ENCODE measurements around the gene BRI3BP.

Gene BRI3BP

GRCh38 chr12:124971603-124972002 is 21.8 kb upstream of the BRI3BP start:
- Histone ChIP-seq H3K9me2 (replicated peaks; ENCODE audit: low read depth, low read length) (no peaks in the 10 kb centered on the region), H3K9ac (ENCODE audit: low read depth, low read length, poor library complexity, severe bottlenecking) (no peak overlapping the region), H3K4me2 (ENCODE audit: low read depth, low read length, poor library complexity, severe bottlenecking) (no peak overlapping the region), H3F3A (ENCODE audit: low read depth) (no peaks in the 10 kb centered on the region), H3K4me3 (ENCODE audit: low read length, poor library complexity, severe bottlenecking) (no peak overlapping the region), H2AFZ (ENCODE audit: low read length) (no peak overlapping the region), H3K9me3 (ENCODE audit: insufficient read depth, low read depth, low read length) (no peaks in the 10 kb centered on the region), H3K36me3 (ENCODE audit: insufficient read depth, low read length) (peaks cover 58% of the 10 kb centered on the region; the same call in 1 of the 2 replicates), H4K20me1 (ENCODE audit: insufficient read depth, low read length, poor library complexity, severe bottlenecking) (no peaks in the 10 kb centered on the region), H3K4me1 (ENCODE audit: insufficient read depth, low read length, poor library complexity, severe bottlenecking) (no peaks in the 10 kb centered on the region), H3K27me3 (ENCODE audit: insufficient read depth, low read length, poor library complexity, severe bottlenecking) (no peaks in the 10 kb centered on the region), H3K79me2 (ENCODE audit: insufficient read depth, low read length) (no peaks in the 10 kb centered on the region)
- no peak for TF ChIP-seq EZH2phosphoT487 (IDR thresholded peaks at IDR 0.05; ENCODE audit: borderline replicate concordance)
- no peak for TF ChIP-seq CTCF (conservative IDR thresholded peaks at IDR 0.05; ENCODE audit: low read length)

DNA sequence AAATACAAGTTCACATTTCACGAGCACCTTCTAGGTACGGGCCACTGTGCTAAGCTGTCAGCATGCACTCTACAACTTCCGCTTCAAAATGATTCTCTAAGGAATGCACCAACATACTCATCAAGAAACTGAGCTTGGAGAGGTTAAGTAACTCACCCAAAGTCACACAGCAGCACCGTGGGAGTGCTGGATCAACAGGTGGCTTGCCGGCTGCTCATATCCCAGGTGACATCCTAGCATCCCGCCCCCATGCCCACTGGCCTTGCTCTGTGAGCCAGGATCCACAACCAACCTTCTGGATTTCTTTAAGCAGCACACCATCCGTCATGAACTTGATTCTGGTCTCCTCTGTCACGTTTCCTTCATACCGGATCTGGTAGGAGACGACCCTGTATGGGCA is 21.2 kb upstream of the BRI3BP start:
- Histone ChIP-seq H3K4me1 (ENCODE audit: insufficient read depth, low read length, poor library complexity, severe bottlenecking) (no peaks in the 10 kb centered on the region), H3K9ac (ENCODE audit: low read depth, low read length, poor library complexity, severe bottlenecking) (no peak overlapping the region), H2AFZ (ENCODE audit: low read length) (no peak overlapping the region), H3F3A (ENCODE audit: low read depth) (no peaks in the 10 kb centered on the region), H3K27me3 (ENCODE audit: insufficient read depth, low read length, poor library complexity, severe bottlenecking) (no peaks in the 10 kb centered on the region), H3K79me2 (ENCODE audit: insufficient read depth, low read length) (no peaks in the 10 kb centered on the region), H3K36me3 (ENCODE audit: insufficient read depth, low read length) (peaks cover 62% of the 10 kb centered on the region; the same call in 1 of the 2 replicates), H3K4me3 (ENCODE audit: low read length, poor library complexity, severe bottlenecking) (no peak overlapping the region), H3K4me2 (ENCODE audit: low read depth, low read length, poor library complexity, severe bottlenecking) (no peak overlapping the region), H3K9me3 (ENCODE audit: insufficient read depth, low read depth, low read length) (no peaks in the 10 kb centered on the region), H4K20me1 (ENCODE audit: insufficient read depth, low read length, poor library complexity, severe bottlenecking) (no peaks in the 10 kb centered on the region), H3K9me2 (replicated peaks; ENCODE audit: low read depth, low read length) (no peaks in the 10 kb centered on the region)
- no peak for TF ChIP-seq CTCF (conservative IDR thresholded peaks at IDR 0.05; ENCODE audit: low read length)
- no peak for TF ChIP-seq EZH2phosphoT487 (IDR thresholded peaks at IDR 0.05; ENCODE audit: borderline replicate concordance)

DNA sequence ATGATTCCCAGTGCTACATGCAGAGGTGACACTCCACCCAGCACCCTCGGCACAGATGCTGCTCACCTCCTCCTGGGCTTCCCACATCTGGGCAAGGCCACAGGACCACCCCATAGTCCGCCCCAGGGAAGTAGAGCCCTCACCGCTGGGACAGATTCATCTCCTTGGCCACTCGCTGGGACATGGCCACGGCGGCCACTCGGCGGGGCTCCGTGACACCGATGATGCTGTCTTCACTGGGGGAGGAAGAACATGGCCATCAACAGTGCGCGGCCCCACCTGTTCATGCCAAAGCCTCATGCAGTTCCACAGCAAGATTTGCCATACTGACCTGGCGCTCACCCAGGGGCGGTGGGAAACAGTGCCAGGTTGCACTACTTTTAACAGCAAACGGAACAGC is 18.2 kb upstream of the BRI3BP start:
- H4K20me1 ChIP-seq (ENCODE audit: insufficient read depth, low read length, poor library complexity, severe bottlenecking): no peaks in the 10 kb centered on the region
- no peaks in the 10 kb centered on the region for H3K79me2 ChIP-seq (ENCODE audit: insufficient read depth, low read length)
- no peaks in the 10 kb centered on the region for H3F3A ChIP-seq (ENCODE audit: low read depth)
- no peaks in the 10 kb centered on the region for H3K9me2 ChIP-seq (replicated peaks; ENCODE audit: low read depth, low read length)
- no peaks in the 10 kb centered on the region for H3K9me3 ChIP-seq (ENCODE audit: insufficient read depth, low read depth, low read length)
- H3K36me3 ChIP-seq (ENCODE audit: insufficient read depth, low read length): peaks cover 66% of the 10 kb centered on the region; the same call in 1 of the 2 replicates
- no peak for TF ChIP-seq EZH2phosphoT487 (IDR thresholded peaks at IDR 0.05; ENCODE audit: borderline replicate concordance)
- no peak for TF ChIP-seq CTCF (conservative IDR thresholded peaks at IDR 0.05; ENCODE audit: low read length)
- no peaks in the 10 kb centered on the region for H3K27me3 ChIP-seq (ENCODE audit: insufficient read depth, low read length, poor library complexity, severe bottlenecking)
- no peak overlapping the region for H3K9ac ChIP-seq (ENCODE audit: low read depth, low read length, poor library complexity, severe bottlenecking)
- no peak overlapping the region for H3K4me2 ChIP-seq (ENCODE audit: low read depth, low read length, poor library complexity, severe bottlenecking)
- H3K4me1 ChIP-seq (ENCODE audit: insufficient read depth, low read length, poor library complexity, severe bottlenecking): no peaks in the 10 kb centered on the region
- H2AFZ ChIP-seq (ENCODE audit: low read length): no peak overlapping the region
- no peak overlapping the region for H3K4me3 ChIP-seq (ENCODE audit: low read length, poor library complexity, severe bottlenecking)

Measured in Loucy (cell line).